ENCODE data around the gene NID1. TPM values are rescaled to one million over a fixed set of nuclear protein-coding genes. Genes with fewer than 3 reads are reported as not detected.

Gene NID1
- total and polyA plus RNA-seq, 4 donors = 21.2 to 90.1 (median 55.2) TPM

DNA sequence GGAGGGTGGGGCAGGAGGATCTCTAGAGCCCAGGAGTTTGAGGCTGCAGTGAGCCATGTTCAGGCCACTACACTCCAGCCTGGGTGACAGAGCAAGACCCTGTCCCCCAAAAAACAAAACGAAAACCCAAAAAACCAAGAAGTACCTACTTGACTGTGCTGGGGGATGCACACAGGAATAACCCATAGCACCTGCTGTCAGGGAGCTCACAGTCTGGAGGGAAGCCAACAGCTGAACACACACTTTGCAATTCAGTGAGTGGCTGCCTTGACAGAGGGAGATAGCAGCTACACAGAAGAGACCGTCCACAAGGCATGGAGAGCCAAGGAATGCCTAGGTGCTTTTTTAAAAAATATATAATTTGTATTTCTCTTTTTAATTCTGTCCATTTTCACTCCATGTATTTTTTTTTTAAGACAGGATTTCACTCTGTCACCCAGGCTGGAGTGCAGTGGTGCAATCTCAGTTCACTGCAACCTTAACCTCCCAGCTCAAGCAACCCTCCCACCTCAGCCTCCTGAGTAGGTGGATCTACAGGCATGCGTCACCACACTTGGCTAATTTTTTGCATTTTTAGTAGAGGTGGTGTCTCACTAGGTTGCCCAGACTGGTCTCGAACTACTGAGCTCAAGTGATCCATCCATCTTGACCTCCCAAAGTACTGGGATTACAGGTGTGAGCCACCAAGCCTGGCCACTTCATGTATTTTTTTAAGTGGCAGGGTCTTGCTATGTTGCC lies 68.7 kb downstream of the NID1 start:
- H3K4me1 ChIP-seq (ENCODE audit: control insufficient read depth in 4 of 4, insufficient read depth in 4 of 4, low read length in 3 of 4) = no peaks in the 10 kb centered on the region
- no peak overlapping the region for H3K9ac ChIP-seq (ENCODE audit: low read depth in 1 of 2, low read length in 2 of 2)
- WGBS = 92% methylated on average over 4 of the region's 4 CpGs
- H3K9me3 ChIP-seq (ENCODE audit: control insufficient read depth in 4 of 4, low read length in 3 of 4) = no peaks in the 10 kb centered on the region
- DNase-seq (ENCODE audit: low spot score) = no peak
- no peak for TF ChIP-seq RXRA (IDR thresholded peaks at IDR 0.05)
- TF ChIP-seq, protein P1, sequence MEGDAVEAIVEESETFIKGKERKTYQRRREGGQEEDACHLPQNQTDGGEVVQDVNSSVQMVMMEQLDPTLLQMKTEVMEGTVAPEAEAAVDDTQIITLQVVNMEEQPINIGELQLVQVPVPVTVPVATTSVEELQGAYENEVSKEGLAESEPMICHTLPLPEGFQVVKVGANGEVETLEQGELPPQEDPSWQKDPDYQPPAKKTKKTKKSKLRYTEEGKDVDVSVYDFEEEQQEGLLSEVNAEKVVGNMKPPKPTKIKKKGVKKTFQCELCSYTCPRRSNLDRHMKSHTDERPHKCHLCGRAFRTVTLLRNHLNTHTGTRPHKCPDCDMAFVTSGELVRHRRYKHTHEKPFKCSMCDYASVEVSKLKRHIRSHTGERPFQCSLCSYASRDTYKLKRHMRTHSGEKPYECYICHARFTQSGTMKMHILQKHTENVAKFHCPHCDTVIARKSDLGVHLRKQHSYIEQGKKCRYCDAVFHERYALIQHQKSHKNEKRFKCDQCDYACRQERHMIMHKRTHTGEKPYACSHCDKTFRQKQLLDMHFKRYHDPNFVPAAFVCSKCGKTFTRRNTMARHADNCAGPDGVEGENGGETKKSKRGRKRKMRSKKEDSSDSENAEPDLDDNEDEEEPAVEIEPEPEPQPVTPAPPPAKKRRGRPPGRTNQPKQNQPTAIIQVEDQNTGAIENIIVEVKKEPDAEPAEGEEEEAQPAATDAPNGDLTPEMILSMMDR (IDR thresholded peaks at IDR 0.05; ENCODE audit: low read depth, low read length, missing input control) = no peak
- H3K27me3 ChIP-seq (ENCODE audit: control insufficient read depth in 4 of 4, insufficient read depth in 4 of 4, low read length in 3 of 4) = no peaks in the 10 kb centered on the region
- no peak overlapping the region for H3K27ac ChIP-seq (ENCODE audit: low read depth in 1 of 2, low read length in 2 of 2)
- peaks cover 13 to 34% (median 32%) of the 10 kb centered on the region in 4 donors for H3K36me3 ChIP-seq (ENCODE audit: control insufficient read depth in 4 of 4, insufficient read depth in 3 of 4, low read depth in 1 of 4, low read length in 3 of 4)
- H3K4me3 ChIP-seq (ENCODE audit: low read depth in 1 of 3, low read length in 3 of 3) = no peak overlapping the region

- 92% methylated on average over 3 of the region's 3 CpGs for WGBS
- Histone ChIP-seq H3K4me3 (ENCODE audit: low read depth in 1 of 3, low read length in 3 of 3) (no peak overlapping the region), H3K9ac (ENCODE audit: low read depth in 1 of 2, low read length in 2 of 2) (no peak overlapping the region), H3K36me3 (ENCODE audit: control insufficient read depth in 4 of 4, insufficient read depth in 3 of 4, low read depth in 1 of 4, low read length in 3 of 4) (peaks cover 19 to 38% (median 37%) of the 10 kb centered on the region in 4 donors), H3K4me1 (ENCODE audit: control insufficient read depth in 4 of 4, insufficient read depth in 4 of 4, low read length in 3 of 4) (no peaks in the 10 kb centered on the region), H3K27ac (ENCODE audit: low read depth in 1 of 2, low read length in 2 of 2) (no peak overlapping the region), H3K27me3 (ENCODE audit: control insufficient read depth in 4 of 4, insufficient read depth in 4 of 4, low read length in 3 of 4) (no peaks in the 10 kb centered on the region), H3K9me3 (ENCODE audit: control insufficient read depth in 4 of 4, low read length in 3 of 4) (no peaks in the 10 kb centered on the region)
- no peak for TF ChIP-seq NR2F2 (IDR thresholded peaks at IDR 0.05)
- no peak for TF ChIP-seq ATF3 (IDR thresholded peaks at IDR 0.05)
- no peak for TF ChIP-seq FOXA2 (IDR thresholded peaks at IDR 0.05)
- TF ChIP-seq REST (IDR thresholded peaks at IDR 0.05) = no peak
- TF ChIP-seq, protein P2, sequence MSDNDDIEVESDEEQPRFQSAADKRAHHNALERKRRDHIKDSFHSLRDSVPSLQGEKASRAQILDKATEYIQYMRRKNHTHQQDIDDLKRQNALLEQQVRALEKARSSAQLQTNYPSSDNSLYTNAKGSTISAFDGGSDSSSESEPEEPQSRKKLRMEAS (IDR thresholded peaks at IDR 0.05) = no peak
- no peak for TF ChIP-seq YY1 (IDR thresholded peaks at IDR 0.05)
- TF ChIP-seq GABPA (IDR thresholded peaks at IDR 0.05 in 1 of 2, conservative IDR thresholded peaks at IDR 0.05 in 1 of 2) = no peak
- no peak for DNase-seq (ENCODE audit: low spot score)
Measured at GRCh38 chr1:235995511-235995910, 69.4 kb downstream of the NID1 start.

- no peak overlapping the region for H3K27ac ChIP-seq (ENCODE audit: low read depth in 1 of 2, low read length in 2 of 2)
- no peaks in the 10 kb centered on the region for H3K4me1 ChIP-seq (ENCODE audit: control insufficient read depth in 4 of 4, insufficient read depth in 4 of 4, low read length in 3 of 4)
- H3K9ac ChIP-seq (ENCODE audit: low read depth in 1 of 2, low read length in 2 of 2) = no peak overlapping the region
- no peak for DNase-seq (ENCODE audit: low spot score)
- no peaks in the 10 kb centered on the region for H3K27me3 ChIP-seq (ENCODE audit: control insufficient read depth in 4 of 4, insufficient read depth in 4 of 4, low read length in 3 of 4)
- 97% methylated on average over 31 of the region's 31 CpGs for WGBS
- H3K9me3 ChIP-seq (ENCODE audit: control insufficient read depth in 4 of 4, low read length in 3 of 4) = no peaks in the 10 kb centered on the region
- H3K36me3 ChIP-seq (ENCODE audit: control insufficient read depth in 4 of 4, insufficient read depth in 3 of 4, low read depth in 1 of 4, low read length in 3 of 4) = peaks cover 18 to 53% (median 43%) of the 10 kb centered on the region in 4 donors
- H3K4me3 ChIP-seq (ENCODE audit: low read depth in 1 of 3, low read length in 3 of 3) = no peak overlapping the region
- TF ChIP-seq, protein P1 (IDR thresholded peaks at IDR 0.05; ENCODE audit: low read depth, low read length, missing input control) = no peak
- no peak for TF ChIP-seq RXRA (IDR thresholded peaks at IDR 0.05)
- TF ChIP-seq GABPA (IDR thresholded peaks at IDR 0.05 in 1 of 2, conservative IDR thresholded peaks at IDR 0.05 in 1 of 2) = no peak
- no peak for TF ChIP-seq HNF4A (conservative IDR thresholded peaks at IDR 0.05)
- no peak for TF ChIP-seq JUND (IDR thresholded peaks at IDR 0.05)
- TF ChIP-seq, protein P3, sequence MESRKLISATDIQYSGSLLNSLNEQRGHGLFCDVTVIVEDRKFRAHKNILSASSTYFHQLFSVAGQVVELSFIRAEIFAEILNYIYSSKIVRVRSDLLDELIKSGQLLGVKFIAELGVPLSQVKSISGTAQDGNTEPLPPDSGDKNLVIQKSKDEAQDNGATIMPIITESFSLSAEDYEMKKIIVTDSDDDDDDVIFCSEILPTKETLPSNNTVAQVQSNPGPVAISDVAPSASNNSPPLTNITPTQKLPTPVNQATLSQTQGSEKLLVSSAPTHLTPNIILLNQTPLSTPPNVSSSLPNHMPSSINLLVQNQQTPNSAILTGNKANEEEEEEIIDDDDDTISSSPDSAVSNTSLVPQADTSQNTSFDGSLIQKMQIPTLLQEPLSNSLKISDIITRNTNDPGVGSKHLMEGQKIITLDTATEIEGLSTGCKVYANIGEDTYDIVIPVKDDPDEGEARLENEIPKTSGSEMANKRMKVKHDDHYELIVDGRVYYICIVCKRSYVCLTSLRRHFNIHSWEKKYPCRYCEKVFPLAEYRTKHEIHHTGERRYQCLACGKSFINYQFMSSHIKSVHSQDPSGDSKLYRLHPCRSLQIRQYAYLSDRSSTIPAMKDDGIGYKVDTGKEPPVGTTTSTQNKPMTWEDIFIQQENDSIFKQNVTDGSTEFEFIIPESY (IDR thresholded peaks at IDR 0.05) = no peak
- TF ChIP-seq EGR1 (IDR thresholded peaks at IDR 0.05; ENCODE audit: low read depth in 2 of 2) = no peak
Measured at GRCh38 chr1:235993652-235994051, 71.2 kb downstream of the NID1 start.
